CD4-positive, CD25-positive, alpha-beta regulatory T cell (primary cell): ENCODE measurements around the gene RAET1E. TPM values are rescaled to one million over a fixed set of nuclear protein-coding genes. Genes with fewer than 3 reads are reported as not detected.

Experiments used
- ATAC-seq, 2 donors: fragments of 150-1000 bp; cut with Tn5 transposase; one replicate each; pipeline ENCODE4 v1.10.0; 2021; ENCODE audit warnings: low read depth in 2 of 2, moderate number of reproducible peaks in 2 of 2, moderate library complexity in 1 of 2
- DNase-seq, 3 donors: peaks; one replicate each; pipeline versions ENCODE4 v3.0.0 to v3.0.0-alpha.2; 2012 to 2022; ENCODE audit warnings: mixed read lengths in 1 of 3
- H3K27ac ChIP-seq: one replicate; pipeline ENCODE4 v1.7.0; 2013; ENCODE audit warnings: mild to moderate bottlenecking, low read length; ENCODE audit not compliant: insufficient read depth, poor library complexity, severe bottlenecking
- H3K27me3 ChIP-seq: one replicate; pipeline ENCODE4 v1.7.0; 2013; ENCODE audit warnings: low read length; ENCODE audit not compliant: control insufficient read depth, insufficient read depth
- H3K36me3 ChIP-seq: one replicate; pipeline ENCODE4 v1.7.0; 2013; ENCODE audit warnings: mild to moderate bottlenecking, low read length, moderate library complexity; ENCODE audit not compliant: control insufficient read depth, insufficient read depth
- H3K4me1 ChIP-seq: 2 replicates; pipeline ENCODE4 v1.7.0; 2013; ENCODE audit warnings: mild to moderate bottlenecking, low read length; ENCODE audit not compliant: insufficient read depth, control insufficient read depth, poor library complexity, severe bottlenecking
- H3K4me3 ChIP-seq: one replicate; pipeline ENCODE4 v1.7.0; 2013; ENCODE audit warnings: low read depth, mild to moderate bottlenecking, low read length, moderate library complexity
- H3K9me3 ChIP-seq, 2 experiments: 1 replicate in 1 of 2; 2 replicates in 1 of 2; pipeline ENCODE4 v1.7.0; 2013; ENCODE audit warnings: low read length in 2 of 2, mild to moderate bottlenecking in 1 of 2, moderate library complexity in 1 of 2; ENCODE audit not compliant: control insufficient read depth in 2 of 2
- H3K27ac Mint-ChIP-seq, 3 donors: one replicate each; pipeline ENCODE4 v1.8.0; 2020 to 2022; ENCODE audit warnings: mild to moderate bottlenecking in 3 of 3, mixed read lengths in 3 of 3, moderate library complexity in 2 of 3
- H3K27me3 Mint-ChIP-seq: one replicate; pipeline ENCODE4 v1.8.0; 2022; ENCODE audit warnings: mild to moderate bottlenecking, mixed read lengths
- H3K36me3 Mint-ChIP-seq: one replicate; pipeline ENCODE4 v1.8.0; 2020; ENCODE audit warnings: mixed read lengths
- H3K4me1 Mint-ChIP-seq, 4 donors: one replicate each; pipeline ENCODE4 v1.8.0; 2020 to 2022; ENCODE audit warnings: mixed read lengths in 4 of 4, mild to moderate bottlenecking in 1 of 4
- H3K4me3 Mint-ChIP-seq, 4 donors: one replicate each; pipeline ENCODE4 v1.8.0; 2020 to 2022; ENCODE audit warnings: mild to moderate bottlenecking in 4 of 4, mixed read lengths in 4 of 4, moderate library complexity in 3 of 4
- H3K9me3 Mint-ChIP-seq, 7 donors: one replicate each; pipeline ENCODE4 v1.8.0; 2020 to 2022; ENCODE audit warnings: mixed read lengths in 7 of 7, mild to moderate bottlenecking in 3 of 7, moderate library complexity in 2 of 7
- polyA plus RNA-seq, 4 donors: library from polyadenylated mRNA; unstranded; fragments of 300-500 nt; fragmentation: Illumina TruSeq; gene quantifications; one replicate each; pipeline ENCODE4 v1.2.3, GENCODE V29; 2021
- total RNA-seq: library from RNA; stranded (reverse); gene quantifications from one replicate; pipeline ENCODE4 v1.2.3, GENCODE V29; 2022

RAET1E gene
- total and polyA plus RNA-seq, 5 donors from 2014 or later, result not detected

- no peak for DNase-seq
Observed at GRCh38 chr6:149884617-149885016, 13.3 kb downstream of the RAET1E start.

GRCh38 chr6:149884215-149884614 lies 13.7 kb downstream of the RAET1E start:
- Histone ChIP-seq H3K27ac (no peak overlapping the region), H3K9me3 (no peaks in the 10 kb centered on the region), H3K27me3 (no peaks in the 10 kb centered on the region), H3K36me3 (no peaks in the 10 kb centered on the region), H3K4me1 (no peaks in the 10 kb centered on the region), H3K4me3 (no peak overlapping the region)
- Mint-ChIP-seq H3K9me3 (peaks cover 0 to 6% (median 0%) of the 10 kb centered on the region in 7 donors), H3K27ac (no peak overlapping the region), H3K36me3 (no peaks in the 10 kb centered on the region), H3K4me3 (no peak overlapping the region), H3K4me1 (no peaks in the 10 kb centered on the region), H3K27me3 (peaks cover 16% of the 10 kb centered on the region)
- ATAC-seq (no peak), DNase-seq (no peak)

More at GRCh38 chr6:149884617-149885016, 13.3 kb downstream of the RAET1E start:
- H3K4me1 ChIP-seq, result no peaks in the 10 kb centered on the region
- H3K4me1 Mint-ChIP-seq, result no peaks in the 10 kb centered on the region
- peaks cover 0 to 5% (median 0%) of the 10 kb centered on the region in 7 donors for H3K9me3 Mint-ChIP-seq
- no peak overlapping the region for H3K4me3 ChIP-seq
- H3K27ac ChIP-seq, result no peak overlapping the region
- H3K27me3 ChIP-seq, result no peaks in the 10 kb centered on the region
- H3K36me3 ChIP-seq, result no peaks in the 10 kb centered on the region
- no peak overlapping the region for H3K4me3 Mint-ChIP-seq
- H3K9me3 ChIP-seq, result no peaks in the 10 kb centered on the region
- no peak overlapping the region for H3K27ac Mint-ChIP-seq
- peaks cover 16% of the 10 kb centered on the region for H3K27me3 Mint-ChIP-seq
- no peaks in the 10 kb centered on the region for H3K36me3 Mint-ChIP-seq
- ATAC-seq, result no peak

- H3K27ac ChIP-seq, result no peak overlapping the region
- no peaks in the 10 kb centered on the region for H3K36me3 Mint-ChIP-seq
- peaks cover 0 to 4% (median 0%) of the 10 kb centered on the region in 7 donors for H3K9me3 Mint-ChIP-seq
- DNase-seq (no peak), ATAC-seq (no peak)
- H3K4me1 ChIP-seq, result no peaks in the 10 kb centered on the region
- no peak overlapping the region for H3K4me3 Mint-ChIP-seq
- peaks cover 6% of the 10 kb centered on the region for H3K27me3 ChIP-seq
- H3K9me3 ChIP-seq, result no peaks in the 10 kb centered on the region
- H3K4me1 Mint-ChIP-seq, result no peaks in the 10 kb centered on the region
- H3K27me3 Mint-ChIP-seq, result peaks cover 31% of the 10 kb centered on the region
- H3K4me3 ChIP-seq, result no peak overlapping the region
- H3K27ac Mint-ChIP-seq, result no peak overlapping the region
- H3K36me3 ChIP-seq, result no peaks in the 10 kb centered on the region
Observed at GRCh38 chr6:149881860-149882259, 16.1 kb downstream of the RAET1E start.

GRCh38 chr6:149881066-149881766 lies 16.7 kb downstream of the RAET1E start:
- Histone ChIP-seq H3K4me3 (no peak overlapping the region), H3K4me1 (no peaks in the 10 kb centered on the region), H3K36me3 (no peaks in the 10 kb centered on the region), H3K9me3 (no peaks in the 10 kb centered on the region), H3K27me3 (peaks cover 10% of the 10 kb centered on the region), H3K27ac (no peak overlapping the region)
- no peaks in the 10 kb centered on the region for H3K36me3 Mint-ChIP-seq
- H3K27ac Mint-ChIP-seq, result no peak overlapping the region
- H3K4me1 Mint-ChIP-seq, result no peaks in the 10 kb centered on the region
- H3K27me3 Mint-ChIP-seq, result peaks cover 37% of the 10 kb centered on the region
- DNase-seq (no peak), ATAC-seq (no peak)
- peaks cover 0 to 4% (median 0%) of the 10 kb centered on the region in 7 donors for H3K9me3 Mint-ChIP-seq
- H3K4me3 Mint-ChIP-seq, result no peak overlapping the region

GRCh38 chr6:149877659-149878058 lies 20.3 kb downstream of the RAET1E start:
- no peak for ATAC-seq
- no peaks in the 10 kb centered on the region for H3K36me3 Mint-ChIP-seq
- no peak overlapping the region for H3K4me3 Mint-ChIP-seq
- no peak for DNase-seq
- H3K4me3 ChIP-seq, result no peak overlapping the region
- peaks cover 57% of the 10 kb centered on the region for H3K27me3 Mint-ChIP-seq
- no peaks in the 10 kb centered on the region for H3K9me3 ChIP-seq
- H3K4me1 ChIP-seq, result no peaks in the 10 kb centered on the region
- no peaks in the 10 kb centered on the region for H3K4me1 Mint-ChIP-seq
- H3K27ac Mint-ChIP-seq, result peak overlapping the region in 1 of 3 donors; percentile 66
- H3K27ac ChIP-seq, result no peak overlapping the region
- H3K27me3 ChIP-seq, result peaks cover 18% of the 10 kb centered on the region
- H3K9me3 Mint-ChIP-seq, result peaks cover 0 to 4% (median 0%) of the 10 kb centered on the region in 7 donors
- H3K36me3 ChIP-seq, result no peaks in the 10 kb centered on the region

- H3K36me3 ChIP-seq, result no peaks in the 10 kb centered on the region
Observed at GRCh38 chr6:149876241-149876933, 21.5 kb downstream of the RAET1E start.

GRCh38 chr6:149872233-149872632 lies 25.7 kb downstream of the RAET1E start:
- H3K27ac ChIP-seq, result no peak overlapping the region
- Mint-ChIP-seq H3K36me3 (no peaks in the 10 kb centered on the region), H3K4me1 (no peaks in the 10 kb centered on the region), H3K9me3 (peaks cover 0 to 4% (median 3%) of the 10 kb centered on the region in 7 donors), H3K27me3 (peaks cover 42% of the 10 kb centered on the region), H3K4me3 (no peak overlapping the region), H3K27ac (no peak overlapping the region)
- H3K27me3 ChIP-seq, result peaks cover 12% of the 10 kb centered on the region
- H3K36me3 ChIP-seq, result no peaks in the 10 kb centered on the region
- peaks cover 3 to 5% of the 10 kb centered on the region in 2 experiments for H3K9me3 ChIP-seq
- no peak for DNase-seq
- no peak for ATAC-seq
- H3K4me1 ChIP-seq, result no peaks in the 10 kb centered on the region
- no peak overlapping the region for H3K4me3 ChIP-seq

More at GRCh38 chr6:149876241-149876933, 21.5 kb downstream of the RAET1E start:
- no peaks in the 10 kb centered on the region for H3K4me1 ChIP-seq
- H3K27me3 Mint-ChIP-seq, result peaks cover 56% of the 10 kb centered on the region
- H3K9me3 Mint-ChIP-seq, result peaks cover 0 to 6% (median 3%) of the 10 kb centered on the region in 7 donors
- ATAC-seq (no peak), DNase-seq (no peak)
- peaks cover 18% of the 10 kb centered on the region for H3K27me3 ChIP-seq
- H3K4me1 Mint-ChIP-seq, result no peaks in the 10 kb centered on the region
- no peak overlapping the region for H3K4me3 ChIP-seq
- no peak overlapping the region for H3K4me3 Mint-ChIP-seq
- H3K27ac ChIP-seq, result no peak overlapping the region
- no peaks in the 10 kb centered on the region for H3K36me3 Mint-ChIP-seq
- peaks cover 0 to 3% of the 10 kb centered on the region in 2 experiments for H3K9me3 ChIP-seq
- no peak overlapping the region for H3K27ac Mint-ChIP-seq
